Mucosa of stomach (tissue), 1 donor: ENCODE data around the gene CD79B.

Experiments used
- H3K27me3 ChIP-seq: one replicate; pipeline ENCODE4 v1.7.0; 2013; ENCODE audit warnings: mild to moderate bottlenecking, low read length; ENCODE audit not compliant: control insufficient read depth, insufficient read depth
- H3K36me3 ChIP-seq: one replicate; pipeline ENCODE4 v1.7.0; 2013; ENCODE audit warnings: low read length; ENCODE audit not compliant: control insufficient read depth, insufficient read depth
- H3K4me1 ChIP-seq: one replicate; pipeline ENCODE4 v1.7.0; 2013; ENCODE audit warnings: mild to moderate bottlenecking, low read length; ENCODE audit not compliant: control insufficient read depth, insufficient read depth
- H3K4me3 ChIP-seq: one replicate; pipeline ENCODE4 v1.7.0; 2013; ENCODE audit warnings: low read length
- H3K9ac ChIP-seq: one replicate; pipeline ENCODE4 v1.7.0; 2013; ENCODE audit warnings: mild to moderate bottlenecking, low read length, moderate library complexity
- H3K9me3 ChIP-seq: one replicate; pipeline ENCODE4 v1.7.0; 2013; ENCODE audit warnings: mild to moderate bottlenecking, low read length, moderate library complexity; ENCODE audit not compliant: control insufficient read depth
- donor health status: Pancreatic carcinoma.

The CD79B gene

DNA sequence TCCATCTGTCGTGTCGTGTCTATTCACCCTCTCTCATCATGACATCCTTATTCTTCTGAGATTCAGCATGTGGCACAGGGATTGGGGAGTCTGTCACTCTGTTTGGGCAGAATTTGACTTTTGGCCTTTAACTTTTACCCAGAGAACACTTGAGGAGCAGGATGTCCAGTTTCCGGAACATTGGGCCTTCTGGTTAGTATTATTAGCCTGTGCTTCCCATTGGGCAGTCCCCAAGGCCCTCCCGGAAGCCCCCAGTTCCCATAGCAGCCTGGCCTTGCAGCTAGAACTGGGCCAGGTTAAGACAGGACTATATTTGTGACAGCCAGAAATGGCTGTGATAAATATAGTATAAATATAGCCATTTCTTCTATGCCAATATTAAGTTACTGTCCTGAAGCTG lies 31.0 kb upstream of the CD79B start:
- H3K36me3 ChIP-seq: no peaks in the 10 kb centered on the region
- no peak overlapping the region for H3K4me3 ChIP-seq
- no peaks in the 10 kb centered on the region for H3K9me3 ChIP-seq
- H3K9ac ChIP-seq: no peak overlapping the region
- no peaks in the 10 kb centered on the region for H3K27me3 ChIP-seq
- H3K4me1 ChIP-seq: peaks cover 15% of the 10 kb centered on the region

- H3K9ac ChIP-seq: no peak overlapping the region
- H3K9me3 ChIP-seq: no peaks in the 10 kb centered on the region
- H3K4me3 ChIP-seq: no peak overlapping the region
- H3K4me1 ChIP-seq: peaks cover 15% of the 10 kb centered on the region
- H3K36me3 ChIP-seq: no peaks in the 10 kb centered on the region
- no peaks in the 10 kb centered on the region for H3K27me3 ChIP-seq
Observed at GRCh38 chr17:63962298-63962744, 30.2 kb upstream of the CD79B start.

GRCh38 chr17:63961355-63962212 lies 29.5 kb upstream of the CD79B start:
- H3K27me3 ChIP-seq: no peaks in the 10 kb centered on the region
- H3K36me3 ChIP-seq: no peaks in the 10 kb centered on the region
- H3K4me1 ChIP-seq: peaks cover 15% of the 10 kb centered on the region
- H3K9me3 ChIP-seq: no peaks in the 10 kb centered on the region
- H3K4me3 ChIP-seq: no peak overlapping the region
- H3K9ac ChIP-seq: no peak overlapping the region

GRCh38 chr17:63960430-63960829 lies 28.3 kb upstream of the CD79B start:
- Histone ChIP-seq H3K36me3 (no peaks in the 10 kb centered on the region), H3K9me3 (no peaks in the 10 kb centered on the region), H3K9ac (no peak overlapping the region), H3K27me3 (no peaks in the 10 kb centered on the region), H3K4me1 (peaks cover 15% of the 10 kb centered on the region), H3K4me3 (no peak overlapping the region)

DNA sequence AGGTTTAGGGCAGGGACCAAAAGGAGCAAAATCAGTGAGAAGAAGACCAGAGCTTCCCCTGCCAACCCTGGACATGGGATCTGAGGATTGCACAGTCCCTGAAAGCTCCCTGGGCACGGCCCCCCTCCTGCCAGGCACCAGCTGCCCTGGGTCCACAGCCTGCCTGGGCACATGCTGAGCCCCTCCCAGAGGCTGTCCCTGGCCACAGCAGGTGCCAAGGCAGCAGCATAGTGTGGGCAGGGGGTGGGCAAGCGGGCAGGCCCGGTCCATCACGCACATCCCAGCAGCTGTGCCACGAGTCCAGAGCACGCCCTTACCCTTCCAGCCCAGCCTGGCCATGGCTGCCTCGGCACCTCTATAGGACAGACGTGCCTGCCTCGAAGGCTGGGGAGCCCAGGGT lies 27.9 kb upstream of the CD79B start:
- Histone ChIP-seq H3K9ac (no peak overlapping the region), H3K4me1 (peaks cover 15% of the 10 kb centered on the region), H3K9me3 (no peaks in the 10 kb centered on the region), H3K4me3 (no peak overlapping the region), H3K27me3 (no peaks in the 10 kb centered on the region), H3K36me3 (no peaks in the 10 kb centered on the region)

DNA sequence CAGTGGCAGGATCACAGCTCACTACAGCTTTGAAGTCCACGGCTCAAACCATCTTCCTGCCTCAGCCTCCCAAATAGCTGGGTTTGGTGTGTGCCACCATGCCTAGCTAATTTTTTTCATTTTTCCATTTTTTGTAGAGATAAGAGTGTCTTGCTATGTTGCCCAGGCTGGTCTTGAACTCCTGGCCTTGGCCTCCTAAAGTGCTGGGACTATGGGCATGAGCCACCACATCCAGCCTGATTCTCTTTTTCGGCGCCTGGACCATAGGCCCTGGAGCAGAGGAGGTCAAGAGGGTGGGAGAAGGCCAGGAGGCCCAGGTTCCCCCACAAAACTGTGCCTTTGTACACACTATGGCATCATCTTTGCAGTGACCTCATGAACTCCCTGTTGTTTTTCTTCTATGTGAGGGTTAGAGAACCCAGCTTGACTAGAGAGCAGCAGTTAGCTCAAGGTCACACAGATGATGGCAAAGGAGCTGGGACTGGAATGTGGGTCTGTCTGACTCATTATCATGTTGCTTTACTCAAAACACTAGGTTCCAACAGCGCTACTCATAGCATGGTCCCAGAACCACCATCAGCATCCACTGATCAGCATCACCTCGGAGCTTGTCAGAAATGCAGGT lies 24.3 kb upstream of the CD79B start:
- Histone ChIP-seq H3K4me3 (no peak overlapping the region), H3K27me3 (peaks cover 9% of the 10 kb centered on the region), H3K9ac (no peak overlapping the region), H3K4me1 (peaks cover 11% of the 10 kb centered on the region), H3K9me3 (no peaks in the 10 kb centered on the region), H3K36me3 (no peaks in the 10 kb centered on the region)

DNA sequence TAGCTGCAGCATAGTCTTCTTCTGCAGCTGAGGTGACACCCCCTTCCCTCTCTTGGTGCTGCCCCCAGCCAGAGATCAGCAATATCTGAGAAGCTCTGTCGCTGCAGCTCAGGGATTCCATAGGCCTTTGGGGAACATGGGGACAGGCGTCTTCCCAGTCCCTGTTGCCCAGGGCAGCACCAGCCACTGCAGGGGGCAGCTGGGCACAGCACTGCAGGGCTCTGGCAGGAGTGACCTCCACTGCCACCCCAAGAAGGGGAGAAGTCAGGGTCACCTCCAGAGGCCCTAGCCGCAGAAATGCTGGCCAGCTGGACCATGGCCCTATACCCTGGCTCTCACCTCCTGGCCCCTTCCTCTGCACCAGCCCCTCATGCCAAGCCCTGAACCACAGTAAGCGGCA lies 23.7 kb upstream of the CD79B start:
- Histone ChIP-seq H3K36me3 (no peaks in the 10 kb centered on the region), H3K9me3 (no peaks in the 10 kb centered on the region), H3K4me3 (no peak overlapping the region), H3K27me3 (peaks cover 9% of the 10 kb centered on the region), H3K9ac (no peak overlapping the region), H3K4me1 (peaks cover 5% of the 10 kb centered on the region)

DNA sequence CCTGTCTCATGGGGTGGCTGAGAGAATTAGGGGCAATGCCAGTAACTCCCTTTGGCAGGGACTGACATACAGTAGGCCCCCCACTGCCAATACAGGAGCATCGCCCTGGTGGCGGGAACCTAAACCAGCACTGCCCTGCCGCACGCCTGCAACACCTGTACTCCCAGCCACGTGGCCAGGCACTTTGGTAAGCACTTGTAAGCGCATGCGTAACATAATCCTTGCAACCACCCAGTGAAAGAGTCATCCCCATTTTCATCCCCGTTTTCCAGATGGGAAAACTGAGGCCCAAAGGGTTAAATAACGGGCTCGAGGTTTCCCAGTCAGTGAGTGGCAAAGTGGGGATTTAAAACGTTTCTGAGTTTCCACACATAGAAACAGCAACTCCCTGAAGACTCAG lies 23.1 kb upstream of the CD79B start:
- Histone ChIP-seq H3K4me3 (no peak overlapping the region), H3K9ac (no peak overlapping the region), H3K27me3 (peaks cover 9% of the 10 kb centered on the region), H3K36me3 (no peaks in the 10 kb centered on the region), H3K4me1 (no peaks in the 10 kb centered on the region), H3K9me3 (no peaks in the 10 kb centered on the region)

GRCh38 chr17:63954402-63955063 lies 22.4 kb upstream of the CD79B start:
- Histone ChIP-seq H3K9ac (no peak overlapping the region), H3K9me3 (no peaks in the 10 kb centered on the region), H3K27me3 (peaks cover 13% of the 10 kb centered on the region), H3K36me3 (no peaks in the 10 kb centered on the region), H3K4me3 (no peak overlapping the region), H3K4me1 (no peaks in the 10 kb centered on the region)

DNA sequence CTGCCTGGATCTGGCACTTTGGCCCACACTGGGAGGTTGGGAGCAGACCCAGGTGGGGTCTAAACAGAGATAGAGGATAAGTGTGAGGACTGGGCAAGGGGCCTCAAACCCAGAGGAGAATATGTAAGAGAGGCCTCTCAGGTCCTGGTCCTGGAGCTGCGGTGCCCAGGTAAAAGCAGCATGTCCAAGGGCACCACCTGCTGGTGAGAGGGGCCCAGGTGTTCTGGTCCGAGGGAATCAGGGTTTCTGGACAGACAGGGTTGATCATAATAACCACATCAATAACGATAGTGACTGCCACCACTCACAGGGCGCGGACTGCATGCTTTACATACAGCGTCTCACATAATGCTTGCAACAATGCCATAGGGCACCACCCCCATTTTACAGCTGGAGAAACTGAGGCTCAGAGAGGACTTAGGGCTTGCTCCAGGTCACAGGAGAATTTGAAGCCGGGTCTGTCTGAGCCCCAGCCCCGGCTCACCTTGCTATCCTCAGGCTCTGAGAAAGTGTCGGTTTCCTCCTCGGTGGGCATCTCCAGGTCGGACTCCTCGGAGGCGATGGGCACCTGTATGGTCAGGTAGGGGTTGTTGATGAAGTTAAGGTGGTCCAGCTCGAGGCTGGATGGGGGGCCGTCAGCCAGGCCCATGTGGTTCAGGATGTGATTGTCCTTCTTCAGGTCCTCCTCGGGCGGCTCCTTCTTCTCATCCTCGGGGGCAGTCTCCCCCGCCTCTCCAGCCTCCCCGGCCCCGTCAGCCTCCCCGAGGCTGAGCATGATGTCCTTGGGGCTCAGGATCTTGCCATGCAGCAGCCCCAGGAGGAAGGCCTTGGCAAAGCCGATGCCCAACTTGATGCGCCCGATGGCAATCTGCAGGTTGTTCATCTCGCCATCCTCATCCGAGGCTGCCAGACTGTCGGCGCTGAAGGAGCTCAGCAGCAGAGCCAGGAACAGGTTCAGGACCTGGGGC lies 19.1 kb upstream of the CD79B start:
- no peaks in the 10 kb centered on the region for H3K36me3 ChIP-seq
- no peak overlapping the region for H3K4me3 ChIP-seq
- no peaks in the 10 kb centered on the region for H3K4me1 ChIP-seq
- no peaks in the 10 kb centered on the region for H3K9me3 ChIP-seq
- H3K9ac ChIP-seq: no peak overlapping the region
- peaks cover 13% of the 10 kb centered on the region for H3K27me3 ChIP-seq

DNA sequence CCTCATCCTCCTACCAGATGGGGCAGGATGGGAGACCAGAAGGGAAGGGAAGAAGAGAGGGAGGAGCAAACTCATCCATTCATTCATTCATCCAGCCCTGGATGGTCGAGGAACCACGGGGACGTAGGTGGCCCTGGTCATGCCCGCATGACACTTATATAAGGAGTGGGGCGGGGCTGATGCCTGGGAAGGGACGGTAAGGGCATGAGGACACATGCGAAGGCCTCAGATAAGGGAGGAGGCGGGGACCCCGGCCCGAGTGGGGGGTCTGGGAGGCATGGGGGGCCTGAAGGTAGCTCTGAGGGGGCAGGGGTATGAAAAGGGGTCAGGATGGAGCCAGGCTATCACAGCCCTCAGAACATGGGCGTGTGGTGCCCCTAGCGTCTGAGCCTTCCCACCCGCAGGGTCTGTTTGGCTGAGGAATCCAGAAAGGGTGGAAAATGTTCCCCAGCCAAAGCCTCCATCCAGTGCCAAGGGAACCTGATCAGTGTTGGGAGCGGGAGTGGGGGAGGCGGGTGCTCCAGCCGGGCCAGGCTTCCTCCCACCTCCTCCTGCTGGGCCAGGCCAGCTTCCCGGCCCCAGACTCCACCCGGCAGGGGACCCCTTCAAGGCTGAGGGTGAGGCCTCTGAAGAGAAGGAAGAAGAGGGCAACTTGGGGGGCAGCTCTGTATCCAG lies 17.6 kb upstream of the CD79B start:
- Histone ChIP-seq H3K27me3 (peaks cover 13% of the 10 kb centered on the region), H3K4me1 (no peaks in the 10 kb centered on the region), H3K4me3 (no peak overlapping the region), H3K9me3 (no peaks in the 10 kb centered on the region), H3K36me3 (no peaks in the 10 kb centered on the region), H3K9ac (no peak overlapping the region)
